ENCODE measurements around the gene ACMSD. TPM values are rescaled to one million over a fixed set of nuclear protein-coding genes. Genes with fewer than 3 reads are reported as not detected.

ACMSD gene
- polyA plus RNA-seq, 1 donor from 2014 or later: not detected

- H3K9me2 ChIP-seq (ENCODE audit: insufficient read depth, low read length): no peaks in the 10 kb centered on the region
Measured at GRCh38 chr2:134862674-134863073, 24.3 kb downstream of the ACMSD start.

DNA sequence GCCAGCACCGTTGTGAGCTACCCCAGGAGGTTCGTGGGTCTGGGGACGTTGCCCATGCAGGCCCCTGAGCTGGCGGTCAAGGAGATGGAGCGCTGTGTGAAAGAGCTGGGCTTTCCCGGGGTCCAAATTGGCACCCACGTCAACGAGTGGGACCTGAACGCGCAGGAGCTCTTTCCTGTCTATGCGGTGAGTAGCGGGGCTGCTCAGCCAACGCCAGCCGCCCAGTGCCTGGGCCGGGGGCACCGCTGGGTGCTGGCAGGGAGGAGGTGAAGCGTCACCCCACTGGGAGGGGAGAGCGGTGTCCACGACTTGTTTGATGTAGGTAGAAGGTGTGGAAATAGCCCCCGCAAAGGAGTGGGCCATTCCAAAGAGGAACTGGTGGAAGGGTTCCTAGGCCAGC, 25.0 kb downstream of the ACMSD start:
- Histone ChIP-seq H3K9me3 (ENCODE audit: low read length) (no peaks in the 10 kb centered on the region), H3K27me3 (ENCODE audit: insufficient read depth, low read depth, low read length) (no peaks in the 10 kb centered on the region), H3K4me2 (ENCODE audit: low read length) (no peak overlapping the region), H3K27ac (ENCODE audit: low read length) (no peak overlapping the region), H3K9ac (ENCODE audit: low read length) (no peak overlapping the region), H3K4me3 (ENCODE audit: low read length) (no peak overlapping the region), H3F3A (ENCODE audit: insufficient read depth, low read length, poor library complexity, severe bottlenecking) (no peaks in the 10 kb centered on the region), H4K20me1 (ENCODE audit: insufficient read depth) (no peaks in the 10 kb centered on the region), H3K79me2 (replicated peaks; ENCODE audit: insufficient read depth, low read length) (no peaks in the 10 kb centered on the region), H2AFZ (ENCODE audit: low read depth, low read length) (no peak overlapping the region), H3K9me2 (ENCODE audit: insufficient read depth, low read length) (no peaks in the 10 kb centered on the region), H3K36me3 (ENCODE audit: insufficient read depth, low read length) (no peaks in the 10 kb centered on the region)
- TF ChIP-seq EZH2 (IDR thresholded peaks at IDR 0.05; ENCODE audit: borderline replicate concordance, insufficient read depth, low read length, poor library complexity, severe bottlenecking) (no peak), MXI1 (conservative IDR thresholded peaks at IDR 0.05; ENCODE audit: poor library complexity, severe bottlenecking) (no peak), POLR2AphosphoS5 (IDR thresholded peaks at IDR 0.05) (no peak), EP300 (conservative IDR thresholded peaks at IDR 0.05; ENCODE audit: poor library complexity, severe bottlenecking) (no peak), REST (IDR thresholded peaks at IDR 0.05; ENCODE audit: borderline replicate concordance) (no peak), SMC3 (conservative IDR thresholded peaks at IDR 0.05; ENCODE audit: poor library complexity) (no peak)

More at GRCh38 chr2:134862674-134863073, 24.3 kb downstream of the ACMSD start:
- no peak overlapping the region for H2AFZ ChIP-seq (ENCODE audit: low read depth, low read length)
- H3K9me3 ChIP-seq (ENCODE audit: low read length): no peaks in the 10 kb centered on the region
- H3K27me3 ChIP-seq (ENCODE audit: insufficient read depth, low read depth, low read length): no peaks in the 10 kb centered on the region
- H3K9ac ChIP-seq (ENCODE audit: low read length): no peak overlapping the region
- no peaks in the 10 kb centered on the region for H4K20me1 ChIP-seq (ENCODE audit: insufficient read depth)
- H3K27ac ChIP-seq (ENCODE audit: low read length): no peak overlapping the region
- H3K36me3 ChIP-seq (ENCODE audit: insufficient read depth, low read length): no peaks in the 10 kb centered on the region
- no peaks in the 10 kb centered on the region for H3F3A ChIP-seq (ENCODE audit: insufficient read depth, low read length, poor library complexity, severe bottlenecking)
- no peak overlapping the region for H3K4me2 ChIP-seq (ENCODE audit: low read length)
- TF ChIP-seq RAD21 (conservative IDR thresholded peaks at IDR 0.05): no peak
- TF ChIP-seq CTCF (IDR thresholded peaks at IDR 0.05; ENCODE audit: poor library complexity, severe bottlenecking): no peak
- TF ChIP-seq MXI1 (conservative IDR thresholded peaks at IDR 0.05; ENCODE audit: poor library complexity, severe bottlenecking): no peak
- TF ChIP-seq REST (IDR thresholded peaks at IDR 0.05; ENCODE audit: borderline replicate concordance): no peak
- no peak for TF ChIP-seq EZH2 (IDR thresholded peaks at IDR 0.05; ENCODE audit: borderline replicate concordance, insufficient read depth, low read length, poor library complexity, severe bottlenecking)
- TF ChIP-seq EP300 (conservative IDR thresholded peaks at IDR 0.05; ENCODE audit: poor library complexity, severe bottlenecking): no peak
- TF ChIP-seq TAF1 (IDR thresholded peaks at IDR 0.05; ENCODE audit: low read depth): no peak
- TF ChIP-seq POLR2AphosphoS5 (IDR thresholded peaks at IDR 0.05): no peak
- TF ChIP-seq SMC3 (conservative IDR thresholded peaks at IDR 0.05; ENCODE audit: poor library complexity): no peak
- H3K79me2 ChIP-seq (replicated peaks; ENCODE audit: insufficient read depth, low read length): no peaks in the 10 kb centered on the region
- no peak overlapping the region for H3K4me3 ChIP-seq (ENCODE audit: low read length)

All from neural cell (in vitro differentiated cells).